ENCODE data around the gene ADA. TPM values are rescaled to one million over a fixed set of nuclear protein-coding genes. Genes with fewer than 3 reads are reported as not detected.

Gene ADA
- total RNA-seq, 1 donor from 2014 or later: 19.1 TPM

- no peak for DNase-seq
Measured at GRCh38 chr20:44621939-44622338, 29.6 kb downstream of the ADA start.

GRCh38 chr20:44621325-44621724 lies 30.2 kb downstream of the ADA start:
- no peak for DNase-seq

- DNase-seq: no peak
Measured at GRCh38 chr20:44620030-44620429, 31.5 kb downstream of the ADA start.

- DNase-seq: no peak
Measured at GRCh38 chr20:44619294-44619693, 32.2 kb downstream of the ADA start.

- no peak for DNase-seq
Measured at GRCh38 chr20:44618318-44618731, 33.2 kb downstream of the ADA start.

GRCh38 chr20:44616604-44616964 lies 34.9 kb downstream of the ADA start:
- DNase-seq: no peak

GRCh38 chr20:44615876-44616603 lies 35.5 kb downstream of the ADA start:
- no peak for DNase-seq

- DNase-seq: peak; percentile 86
Measured at GRCh38 chr20:44615169-44615791, 36.2 kb downstream of the ADA start.

GRCh38 chr20:44614525-44614924 lies 37.0 kb downstream of the ADA start:
- no peak for DNase-seq

GRCh38 chr20:44613575-44613974 lies 37.9 kb downstream of the ADA start:
- DNase-seq: no peak

GRCh38 chr20:44610313-44610962 lies 41.1 kb downstream of the ADA start:
- no peak for DNase-seq

GRCh38 chr20:44609516-44610312 lies 41.8 kb downstream of the ADA start:
- DNase-seq: peak; percentile 96

GRCh38 chr20:44609006-44609515 lies 42.4 kb downstream of the ADA start:
- DNase-seq: no peak

- no peak for DNase-seq
Measured at GRCh38 chr20:44606725-44607441, 44.6 kb downstream of the ADA start.

GRCh38 chr20:44603327-44603726 lies 48.2 kb downstream of the ADA start:
- DNase-seq: no peak

GRCh38 chr20:44601801-44602204 lies 49.7 kb downstream of the ADA start:
- peak; percentile 83 for DNase-seq

- DNase-seq: no peak
Measured at GRCh38 chr20:44601236-44601671, 50.2 kb downstream of the ADA start.

- peak; percentile 39 for DNase-seq
Measured at GRCh38 chr20:44600758-44601201, 50.7 kb downstream of the ADA start.

- no peak for DNase-seq
Measured at GRCh38 chr20:44600301-44600700, 51.2 kb downstream of the ADA start.

- DNase-seq: no peak
Measured at GRCh38 chr20:44599715-44600114, 51.8 kb downstream of the ADA start.

GRCh38 chr20:44598423-44599305 lies 52.8 kb downstream of the ADA start:
- peak; percentile 77 for DNase-seq

All from dermis blood vessel endothelial cell (primary cell).